AG04450 (cell line): ENCODE results near the gene NXPH1. TPM values are rescaled to one million over a fixed set of nuclear protein-coding genes. Genes with fewer than 3 reads are reported as not detected.

Experiments used
- CTCF ChIA-PET: fragments of 300-600, 350-600 bp; formaldehyde crosslinking; extraction: SDS; loops from one replicate; lab custom pipeline; 2022; ENCODE audit warnings: antibody characterized with exemption, inconsistent platforms; lab: Charles Lee
- POLR2A ChIA-PET: fragments of 350-600 bp; formaldehyde crosslinking; extraction: SDS; loops from one replicate; lab custom pipeline; 2021; ENCODE audit warnings: antibody characterized with exemption, inconsistent platforms; lab: Yijun Ruan, JAX
- DNase-seq: peaks from one replicate; pipeline ENCODE4 v3.0.0-alpha.2; 2011; ENCODE audit warnings: low read depth, low spot score
- H3K27ac ChIP-seq: one replicate; pipeline ENCODE4 v1.5.1; 2012; ENCODE audit warnings: low read depth, low read length, control low read depth
- H3K27me3 ChIP-seq: one replicate; pipeline ENCODE4 v1.6.0; 2012; ENCODE audit warnings: low read length; ENCODE audit not compliant: control insufficient read depth, insufficient read depth
- H3K4me3 ChIP-seq: 2 replicates; pipeline ENCODE4 v1.5.1; 2011; ENCODE audit warnings: mild to moderate bottlenecking, low read depth, low read length, control low read depth
- H3K9me3 ChIP-seq: 2 replicates; pipeline ENCODE4 v1.5.1; 2012; ENCODE audit warnings: low read length; ENCODE audit not compliant: control insufficient read depth, insufficient read depth
- polyA plus RNA-seq: library from polyadenylated mRNA; depleted of rRNA; stranded (reverse); fragments of >200 nt; gene quantifications from 2 replicates; pipeline ENCODE4 v1.2.3, GENCODE V29; 2011
- TF ChIP-seq, protein P1 (sequence below): IDR thresholded peaks from 2 replicates; pipeline ENCODE4 v1.5.1; 2011; ENCODE audit warnings: low read depth, low read length, control low read depth, inconsistent platforms

NXPH1 gene
- polyA plus RNA-seq, 1 experiment: not detected

DNA sequence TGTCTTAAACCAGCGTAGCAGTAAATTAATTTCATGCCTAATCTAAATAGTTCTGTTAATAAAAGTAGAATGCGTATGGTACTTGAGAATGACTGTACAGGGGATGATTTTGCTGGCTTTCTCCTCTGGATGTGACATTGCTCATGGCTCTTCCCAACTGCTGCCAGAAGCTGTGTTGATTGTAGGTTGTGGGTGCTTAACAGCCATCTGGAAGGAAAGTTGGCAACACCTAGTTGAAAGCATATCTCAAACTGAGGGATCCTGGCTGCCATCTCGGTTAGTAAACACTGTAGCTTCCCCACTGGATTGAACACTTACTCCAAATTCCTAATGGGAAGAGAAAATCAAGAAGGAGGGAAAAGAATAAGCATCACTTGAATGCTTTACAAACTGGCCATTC is 130.9 kb downstream of the NXPH1 start:
- H3K9me3 ChIP-seq: peaks cover 7% of the 10 kb centered on the region; the same call in 1 of the 2 replicates
- CTCF ChIA-PET: no interaction called here

DNA sequence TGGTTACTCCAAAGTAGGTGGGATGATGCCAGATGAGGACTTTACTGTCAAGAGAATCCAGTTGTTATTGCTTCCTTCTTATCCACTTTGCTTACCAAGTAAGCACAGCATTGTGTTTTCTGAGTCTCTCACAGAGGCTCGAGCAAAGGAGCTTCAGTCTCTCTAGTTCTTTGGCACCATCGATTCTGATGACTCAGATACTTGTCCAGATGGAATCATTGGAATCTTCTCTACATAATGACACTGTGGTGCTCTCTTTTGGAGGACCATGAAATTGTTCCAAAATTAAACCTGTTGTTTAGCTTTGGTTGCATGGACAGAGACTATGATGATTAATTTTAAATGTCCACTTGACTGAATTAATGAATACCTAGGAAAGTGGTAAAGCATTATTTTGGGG is 132.6 kb downstream of the NXPH1 start:
- CTCF ChIA-PET: no interaction called here
- Histone ChIP-seq H3K4me3 (no peak overlapping the region), H3K27me3 (no peaks in the 10 kb centered on the region), H3K27ac (no peak overlapping the region), H3K9me3 (peaks cover 6% of the 10 kb centered on the region; the same call in 1 of the 2 replicates)
- TF ChIP-seq, protein P1, sequence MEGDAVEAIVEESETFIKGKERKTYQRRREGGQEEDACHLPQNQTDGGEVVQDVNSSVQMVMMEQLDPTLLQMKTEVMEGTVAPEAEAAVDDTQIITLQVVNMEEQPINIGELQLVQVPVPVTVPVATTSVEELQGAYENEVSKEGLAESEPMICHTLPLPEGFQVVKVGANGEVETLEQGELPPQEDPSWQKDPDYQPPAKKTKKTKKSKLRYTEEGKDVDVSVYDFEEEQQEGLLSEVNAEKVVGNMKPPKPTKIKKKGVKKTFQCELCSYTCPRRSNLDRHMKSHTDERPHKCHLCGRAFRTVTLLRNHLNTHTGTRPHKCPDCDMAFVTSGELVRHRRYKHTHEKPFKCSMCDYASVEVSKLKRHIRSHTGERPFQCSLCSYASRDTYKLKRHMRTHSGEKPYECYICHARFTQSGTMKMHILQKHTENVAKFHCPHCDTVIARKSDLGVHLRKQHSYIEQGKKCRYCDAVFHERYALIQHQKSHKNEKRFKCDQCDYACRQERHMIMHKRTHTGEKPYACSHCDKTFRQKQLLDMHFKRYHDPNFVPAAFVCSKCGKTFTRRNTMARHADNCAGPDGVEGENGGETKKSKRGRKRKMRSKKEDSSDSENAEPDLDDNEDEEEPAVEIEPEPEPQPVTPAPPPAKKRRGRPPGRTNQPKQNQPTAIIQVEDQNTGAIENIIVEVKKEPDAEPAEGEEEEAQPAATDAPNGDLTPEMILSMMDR: no peak
- POLR2A ChIA-PET: no interaction called here
- DNase-seq: no peak

More for the DNA sequence above, 130.9 kb downstream of the NXPH1 start:
- TF ChIP-seq, protein P1: no peak
- Histone ChIP-seq H3K4me3 (no peak overlapping the region), H3K27me3 (no peaks in the 10 kb centered on the region), H3K27ac (no peak overlapping the region)
- DNase-seq: no peak
- POLR2A ChIA-PET: no interaction called here

DNA sequence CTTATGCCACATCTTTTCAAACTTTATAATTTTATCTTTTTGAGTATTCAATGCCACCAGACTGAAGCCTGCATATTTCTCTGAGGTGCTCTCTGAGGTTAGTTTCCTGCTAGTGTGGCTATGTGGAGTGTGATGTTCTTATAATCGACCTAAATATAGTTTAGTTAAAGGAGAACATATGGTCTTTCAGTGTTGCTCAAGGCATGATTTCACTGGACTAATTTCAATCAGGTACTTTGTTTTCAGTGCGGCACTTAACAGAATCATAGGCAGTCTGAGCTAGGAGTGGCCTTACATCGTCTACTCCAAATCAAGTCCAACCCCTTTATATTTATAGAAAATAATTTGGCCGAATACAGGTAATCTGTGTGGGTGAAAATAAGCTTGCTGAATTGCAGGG is 134.2 kb downstream of the NXPH1 start:
- ChIA-PET POLR2A (no interaction called here), CTCF (no interaction called here)
- TF ChIP-seq, protein P1: no peak
- no peak overlapping the region for H3K4me3 ChIP-seq
- H3K27me3 ChIP-seq: no peaks in the 10 kb centered on the region
- H3K27ac ChIP-seq: no peak overlapping the region
- H3K9me3 ChIP-seq: peaks cover 3% of the 10 kb centered on the region; the same call in 1 of the 2 replicates
- DNase-seq: no peak

DNA sequence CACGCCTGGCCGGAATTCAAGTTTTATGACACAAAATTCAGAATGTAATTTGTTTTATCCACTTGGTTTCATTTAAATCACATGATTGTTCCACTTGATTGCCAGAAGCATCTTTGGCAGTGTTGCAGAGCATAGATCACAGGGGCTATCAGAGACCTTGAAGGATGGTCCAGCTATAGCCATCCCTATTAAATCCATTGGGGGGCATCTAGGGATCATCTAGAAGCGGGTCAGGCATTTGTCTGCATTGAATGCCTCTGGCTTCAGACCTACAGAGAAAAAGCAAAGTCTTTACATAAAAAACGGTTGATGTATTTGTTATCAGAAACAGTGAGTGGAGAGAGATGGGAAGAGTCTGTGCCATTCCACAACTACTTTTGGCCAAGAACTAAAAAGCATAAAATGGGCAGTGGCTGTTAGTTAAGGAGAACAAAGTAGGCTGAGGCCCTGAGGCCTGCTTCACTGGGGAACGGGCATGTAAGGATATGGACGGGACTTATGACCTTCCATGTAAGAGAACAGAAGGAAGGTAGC is 146.3 kb downstream of the NXPH1 start:
- peaks cover 18% of the 10 kb centered on the region for H3K9me3 ChIP-seq
- H3K4me3 ChIP-seq: no peak overlapping the region
- ChIA-PET POLR2A (no interaction called here), CTCF (no interaction called here)
- TF ChIP-seq, protein P1: no peak
- H3K27ac ChIP-seq: no peak overlapping the region
- DNase-seq: no peak
- no peaks in the 10 kb centered on the region for H3K27me3 ChIP-seq

DNA sequence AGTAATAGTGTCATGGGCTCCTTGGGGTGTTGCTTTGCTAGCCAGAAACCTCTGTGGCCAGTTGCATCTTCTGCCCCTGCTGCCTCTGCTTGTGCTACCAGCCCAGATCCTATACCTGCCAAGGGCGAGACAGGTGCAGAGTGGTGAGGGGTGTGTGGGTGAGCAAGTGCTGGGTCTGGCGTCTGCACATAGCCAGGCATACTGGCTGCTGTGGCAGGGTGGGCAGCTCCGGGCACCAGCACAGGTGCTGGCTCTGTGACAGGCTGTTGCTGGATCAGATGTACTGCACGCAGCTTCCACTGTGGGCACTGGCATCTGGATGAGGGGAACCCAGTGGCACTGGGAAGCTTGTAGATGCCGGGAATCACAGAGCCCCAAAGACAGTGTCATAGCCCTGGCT is 148.4 kb downstream of the NXPH1 start:
- ChIA-PET CTCF (no interaction called here), POLR2A (no interaction called here)
- peaks cover 18% of the 10 kb centered on the region for H3K9me3 ChIP-seq
- TF ChIP-seq, protein P1: no peak
- no peak overlapping the region for H3K27ac ChIP-seq
- no peaks in the 10 kb centered on the region for H3K27me3 ChIP-seq
- H3K4me3 ChIP-seq: no peak overlapping the region
- no peak for DNase-seq
